Activated CD8-positive, alpha-beta memory T cell treated with anti-CD3 and anti-CD28 coated beads for 1 hour (primary cell): ENCODE data around the gene FPGS.
"Not testable (repeated sequence)": the region's sequence is repeated elsewhere in the genome, so short reads cannot be mapped to it uniquely, and the experiment has no call there.

Source experiments
- DNase-seq, 2 donors: peaks; one replicate each; pipeline ENCODE4 v3.0.0-alpha.2; 2020; ENCODE audit warnings: low read depth in 1 of 2; ENCODE audit errors: extremely low read depth in 1 of 2

Gene FPGS

DNA sequence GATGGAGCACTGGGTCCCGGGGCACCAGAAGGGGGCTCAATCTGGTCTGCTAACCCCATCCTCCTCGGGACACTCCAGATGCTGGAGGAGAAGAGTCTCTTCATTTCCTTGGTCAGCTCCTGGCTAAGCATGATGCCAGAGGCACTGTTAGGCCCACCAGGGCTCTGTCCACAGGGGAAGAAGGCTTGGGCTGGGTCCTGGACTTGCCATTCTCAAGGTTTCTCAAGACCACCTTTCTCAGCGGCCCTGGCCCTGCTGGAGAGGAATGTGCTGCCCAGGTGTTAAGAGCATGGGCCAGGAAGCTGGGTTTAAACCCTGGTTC lies 32.1 kb upstream of the FPGS start:
- DNase-seq = no peak

DNA sequence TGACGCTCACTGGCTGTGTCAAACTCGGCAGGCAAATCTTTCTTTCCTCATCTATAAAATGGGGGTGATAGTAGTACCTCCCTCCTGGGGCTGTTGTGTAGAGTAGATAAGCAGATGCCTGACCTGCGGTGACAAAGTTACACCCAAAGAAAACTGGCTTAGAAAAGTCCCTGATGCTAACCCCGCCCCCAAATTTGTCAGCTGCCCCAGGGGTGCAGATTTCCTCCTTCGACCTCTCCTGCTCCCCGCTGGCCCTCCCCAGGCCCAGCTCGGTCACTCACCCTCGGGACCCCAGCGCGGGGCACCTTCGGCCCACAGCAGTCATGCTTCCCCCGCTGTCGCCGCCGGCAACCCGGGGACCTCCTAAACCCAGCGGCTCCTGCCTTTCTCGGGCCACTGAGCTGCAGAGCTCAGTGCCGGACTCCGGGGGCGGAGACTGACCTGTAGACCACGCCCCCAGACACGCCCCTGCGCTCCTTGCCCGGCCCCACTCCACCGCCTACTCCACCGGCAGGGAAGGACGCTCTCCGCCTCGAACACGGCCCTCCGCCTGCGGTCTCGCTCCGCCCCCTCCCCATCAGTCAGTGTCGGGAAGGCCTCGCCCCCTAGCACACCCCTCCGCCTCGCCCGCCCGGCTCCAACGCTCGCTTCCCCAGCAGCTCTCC lies 31.6 kb upstream of the FPGS start:
- peak; percentile 80 to 90 for DNase-seq

DNA sequence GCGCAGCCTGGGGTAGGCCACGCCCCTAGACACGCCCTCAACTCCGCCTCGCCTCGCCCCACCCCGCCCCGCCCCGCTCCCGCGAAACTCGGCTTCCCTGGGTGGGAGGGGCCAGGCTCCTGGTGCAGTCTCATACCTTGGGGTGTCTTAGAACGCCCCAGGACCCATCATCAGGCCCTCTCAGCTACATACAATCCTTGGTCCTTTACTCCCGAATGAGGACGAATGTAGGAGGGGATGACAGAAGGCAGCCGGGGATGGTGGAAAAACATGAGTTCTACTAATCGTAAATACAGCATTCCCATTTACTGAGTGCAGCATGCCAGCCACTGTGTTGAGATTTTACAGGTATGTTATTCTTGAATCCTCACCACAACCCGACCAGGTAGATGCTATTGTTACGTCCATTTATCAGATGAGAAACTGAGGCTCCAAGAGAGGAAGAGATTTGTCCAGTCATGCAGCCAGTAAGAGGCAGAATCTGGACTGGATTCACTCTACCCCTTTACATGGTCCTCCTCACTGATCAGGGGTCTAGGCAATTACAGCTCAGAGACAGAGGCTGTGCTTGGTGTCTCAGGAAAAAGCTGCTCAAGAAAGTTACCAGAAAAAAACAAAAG lies 31.0 kb upstream of the FPGS start:
- no peak for DNase-seq

DNA sequence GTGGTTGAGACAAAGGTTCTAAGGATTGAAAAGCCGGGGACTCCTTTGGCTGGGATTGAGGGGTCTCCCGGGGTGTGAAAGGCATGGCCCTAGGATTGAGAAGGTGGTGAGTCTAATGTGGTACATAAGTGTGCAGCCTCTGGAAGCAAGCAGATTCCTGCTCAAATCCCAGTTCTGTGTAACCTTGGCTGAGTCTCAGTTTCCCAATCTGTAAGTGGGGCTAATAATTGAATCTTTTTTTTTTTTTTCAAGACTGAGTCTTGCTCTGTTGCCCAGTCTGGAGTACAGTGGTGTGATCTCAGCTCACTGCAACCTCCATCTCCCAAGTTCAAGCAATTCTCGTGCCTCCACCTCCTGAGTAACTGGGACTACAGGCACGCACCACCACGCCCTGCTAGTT lies 30.1 kb upstream of the FPGS start:
- no peak for DNase-seq

DNA sequence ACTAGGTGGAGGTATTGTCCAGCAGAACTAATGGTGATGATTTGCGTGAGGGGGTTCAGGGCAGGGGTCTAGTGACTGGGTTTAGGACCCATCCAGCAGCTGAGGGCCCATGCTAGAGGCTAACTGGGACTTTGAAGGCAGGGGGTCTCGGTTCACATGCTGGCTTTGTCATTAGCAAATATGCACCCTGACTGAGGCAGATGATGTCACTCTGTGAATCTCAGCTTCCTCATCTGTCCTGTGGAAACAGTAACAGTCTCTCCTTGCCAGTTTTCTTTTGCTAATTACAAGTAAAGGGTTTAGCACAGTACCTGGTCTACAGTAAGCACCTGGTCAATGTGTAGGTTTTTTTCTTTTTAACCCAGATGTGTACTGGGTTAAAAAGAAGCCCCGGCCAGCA lies 29.4 kb upstream of the FPGS start:
- no peak for DNase-seq

DNA sequence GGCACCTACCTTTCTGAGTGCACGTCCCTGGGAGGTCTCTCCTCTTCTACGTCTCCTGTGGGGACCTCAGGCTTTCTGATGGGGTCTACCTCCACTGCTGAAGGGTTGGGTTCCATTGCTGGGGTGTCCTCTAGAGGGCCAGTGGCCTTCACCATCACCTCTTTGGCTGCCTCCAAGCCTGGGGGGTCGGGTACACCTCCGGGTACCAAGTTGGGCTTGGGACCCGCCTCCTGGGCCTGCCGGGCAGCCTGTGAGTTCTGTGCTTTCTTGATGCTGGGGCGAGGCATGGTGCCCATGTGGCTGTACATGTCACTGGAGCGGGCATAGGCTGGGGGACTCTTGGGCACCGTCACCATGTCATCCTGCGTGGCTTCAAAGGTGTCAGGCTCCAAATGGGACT lies 28.7 kb upstream of the FPGS start:
- no peak for DNase-seq

DNA sequence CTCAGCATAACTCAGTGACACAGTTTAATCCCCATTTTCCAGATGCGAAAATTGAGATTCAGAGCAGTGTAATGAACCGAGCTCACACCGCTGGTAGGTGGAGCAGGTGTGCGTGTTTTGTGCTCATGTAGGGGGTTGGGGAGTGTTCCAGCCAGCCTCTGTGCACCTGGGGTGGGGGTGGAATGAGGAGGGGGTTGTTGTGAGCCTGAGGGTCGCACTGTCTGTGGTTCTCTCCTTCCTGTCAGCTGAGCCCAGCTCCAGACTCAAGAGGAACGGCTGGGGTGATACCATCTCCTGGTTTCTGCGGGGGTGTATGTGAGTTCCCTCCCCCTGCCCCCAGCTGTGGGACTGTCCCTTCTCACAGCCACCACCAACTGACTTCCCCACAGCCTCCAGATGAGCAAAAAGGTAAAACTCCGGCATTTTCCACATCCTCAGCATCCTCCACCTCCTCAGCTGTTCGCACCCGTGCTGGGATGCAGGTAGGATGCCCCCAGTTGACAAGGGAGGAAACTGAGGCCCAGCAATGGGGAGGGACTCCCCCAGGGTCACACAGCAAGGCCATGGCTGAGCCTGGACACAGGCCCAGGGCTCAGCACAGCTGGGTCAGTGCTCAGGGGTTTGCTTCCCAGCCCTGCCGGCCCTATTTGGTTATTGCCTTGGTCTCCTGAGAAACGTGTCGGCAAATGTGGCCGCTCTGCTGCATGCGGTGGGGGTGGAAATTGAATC lies 26.3 kb upstream of the FPGS start:
- peak; percentile 42 to 56 for DNase-seq

DNA sequence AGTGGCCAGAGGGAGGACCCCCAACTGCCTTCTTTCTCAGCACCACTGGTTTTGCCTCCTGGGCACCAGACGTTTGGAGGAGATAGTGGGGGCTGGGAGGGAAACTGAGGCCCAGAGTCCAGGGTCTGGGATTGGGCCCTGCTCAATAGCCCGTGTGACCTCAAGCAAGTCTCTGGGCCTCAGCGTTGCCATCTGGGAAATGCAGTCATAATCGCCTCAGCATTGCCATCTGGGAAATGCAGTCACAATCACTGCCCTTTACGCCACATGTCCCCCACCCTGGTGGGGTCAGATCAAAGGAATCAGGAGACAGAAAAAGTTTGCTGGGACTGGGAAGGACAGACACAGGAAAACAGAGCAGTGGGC lies 25.8 kb upstream of the FPGS start:
- no peak for DNase-seq

DNA sequence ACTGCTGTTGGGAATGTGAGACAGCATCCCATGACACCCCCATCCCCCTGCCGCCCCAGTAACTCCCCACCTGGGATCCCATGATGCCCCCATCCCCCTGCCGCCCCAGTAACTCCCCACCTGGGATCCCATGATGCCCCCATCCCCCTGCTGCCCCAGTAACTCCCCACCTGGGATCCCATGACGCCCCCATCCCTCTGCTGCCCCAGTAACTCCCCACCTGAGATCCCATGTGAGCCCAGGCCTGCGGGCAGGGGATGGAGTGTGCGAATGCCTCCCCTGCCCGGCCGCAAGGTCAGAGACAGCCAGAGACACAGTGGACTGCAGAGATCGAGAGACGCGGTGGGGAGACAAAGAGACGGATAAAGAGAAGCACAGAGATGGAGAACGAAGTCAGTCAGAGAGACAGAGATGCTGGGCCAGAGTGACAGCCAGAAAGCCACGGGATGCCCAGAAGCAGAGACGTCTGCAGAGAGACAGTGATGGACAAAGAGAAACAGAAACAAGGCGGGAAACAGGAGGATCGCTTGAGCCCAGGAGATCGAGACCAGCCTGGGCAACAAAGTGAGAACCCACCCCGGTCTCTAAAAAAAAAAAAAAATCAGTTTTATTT lies 25.2 kb upstream of the FPGS start:
- DNase-seq = no peak

DNA sequence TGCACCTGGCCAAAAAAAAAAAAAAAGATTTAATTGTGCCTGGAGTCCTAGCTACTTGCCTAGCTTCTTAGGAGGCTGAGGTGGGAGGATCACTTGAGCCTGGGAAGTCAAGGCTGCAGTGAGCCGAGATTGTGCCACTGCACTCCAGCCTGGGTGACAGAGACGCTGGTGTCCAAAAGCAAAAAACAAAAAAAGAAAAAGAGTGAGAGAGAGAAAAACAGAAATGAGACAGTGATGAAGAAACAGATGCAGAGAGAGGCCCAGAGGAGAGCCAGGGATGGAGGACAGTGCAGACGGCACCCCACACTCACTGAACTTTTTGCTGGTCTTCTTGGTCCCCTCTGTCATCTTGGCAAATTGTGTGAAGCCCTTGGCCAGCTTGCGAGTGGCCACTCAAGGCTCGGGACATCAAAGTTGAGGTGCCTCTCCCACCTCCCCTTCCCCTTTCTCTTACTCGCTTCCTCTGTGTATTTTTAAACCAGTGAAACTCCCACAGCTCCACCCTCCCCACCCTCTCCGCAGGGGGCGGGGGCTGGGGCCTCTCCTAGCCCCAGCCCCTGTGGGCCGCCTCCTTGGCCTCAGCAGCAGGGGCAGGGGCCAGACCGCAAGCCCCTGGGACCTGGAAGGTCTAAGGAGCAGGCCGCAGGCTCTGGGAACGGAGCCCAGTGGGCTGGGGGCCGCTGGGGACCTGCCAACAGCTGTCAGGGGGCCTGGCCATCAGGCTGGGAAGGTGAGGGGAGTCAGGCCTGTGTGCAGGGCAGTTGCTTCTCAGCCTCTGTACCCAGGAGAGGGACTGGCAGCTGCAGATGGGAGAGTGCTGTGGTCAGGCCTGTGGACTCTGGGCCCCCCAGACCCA lies 24.2 kb upstream of the FPGS start, which contains the start of gene SH2D3C:
Gene SH2D3C (minus strand): TSS at position 387 of the 856 bp plus-strand sequence. CDS start 39 bp downstream, at position 348.
- DNase-seq = peak in 1 of 2 donors; percentile 24

DNA sequence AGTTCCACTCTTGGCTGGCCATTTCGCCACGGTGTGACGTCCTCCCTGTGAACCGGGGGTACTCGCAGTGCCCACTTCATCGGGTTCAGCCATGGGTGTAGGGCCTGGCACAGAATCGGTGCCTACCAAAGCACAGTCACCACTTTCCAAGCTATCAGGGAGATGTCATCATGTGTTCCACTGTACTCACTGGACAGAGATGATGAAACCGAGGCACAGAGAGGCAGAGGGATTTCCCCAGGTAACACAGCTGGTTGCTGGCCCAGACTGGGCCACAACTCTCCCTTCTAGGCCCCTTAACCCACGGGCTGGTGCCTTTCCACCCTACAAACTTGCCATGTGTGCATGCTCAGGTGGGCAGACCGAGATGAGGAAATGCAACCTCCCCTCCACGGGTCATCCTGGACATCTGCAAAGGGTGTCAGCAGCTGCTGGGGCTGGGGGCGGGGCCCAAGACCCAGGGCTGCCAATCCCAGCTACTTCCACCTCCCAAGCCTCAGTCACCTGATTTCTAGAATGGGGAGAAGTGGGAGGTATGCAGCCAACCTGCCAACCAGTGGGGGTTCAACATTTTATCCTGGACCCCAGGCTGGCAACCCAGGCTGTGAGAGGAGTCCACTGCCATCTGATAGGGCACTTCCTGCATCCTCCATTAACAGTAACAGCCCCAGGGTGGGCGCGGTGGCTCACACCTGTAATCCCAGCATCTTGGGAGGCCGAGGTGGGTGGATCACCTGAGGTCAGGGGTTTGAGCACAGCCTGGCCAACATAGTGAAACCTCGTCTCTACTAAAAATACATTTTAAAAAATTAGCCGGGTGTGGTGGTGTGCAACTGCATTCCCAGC lies 23.3 kb upstream of the FPGS start:
- DNase-seq = peak in 1 of 2 donors; percentile 32

DNA sequence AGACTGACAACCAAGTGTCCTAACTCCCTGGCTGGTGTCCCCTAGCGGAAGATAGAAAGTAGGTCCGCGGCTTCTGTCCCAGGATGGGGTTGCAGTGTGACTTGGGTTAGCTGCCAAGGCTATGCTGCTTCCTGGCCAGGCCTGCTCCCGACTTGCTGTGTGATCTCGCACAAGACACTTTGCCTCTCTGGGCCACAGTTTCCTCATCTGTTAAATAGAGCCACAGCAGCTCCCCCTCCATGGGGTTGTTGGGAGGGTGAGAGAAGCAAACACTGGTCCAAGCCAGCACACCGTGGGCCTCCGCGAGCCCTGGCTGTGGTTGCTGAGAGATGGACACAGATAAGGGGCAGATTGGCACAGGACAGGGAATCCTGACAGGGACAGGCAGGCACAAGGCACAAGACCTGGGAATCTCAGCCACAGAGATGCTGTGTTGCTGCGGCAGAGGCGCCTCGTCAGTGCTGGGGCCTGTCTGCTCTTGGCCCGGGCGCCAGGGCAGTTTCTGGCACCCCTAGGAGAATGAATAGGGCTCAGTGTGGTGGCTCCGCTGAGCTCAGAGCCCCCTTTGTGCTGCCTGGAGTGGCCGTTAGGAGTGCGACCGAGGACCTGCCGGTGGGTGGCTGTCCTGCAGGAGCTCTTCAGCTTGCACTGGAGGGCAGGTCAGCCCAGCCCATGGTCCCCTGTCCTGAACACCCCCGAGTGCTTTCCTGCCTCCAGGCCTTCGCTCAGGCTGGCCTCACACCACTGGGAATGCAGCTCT lies 22.4 kb upstream of the FPGS start:
- DNase-seq = no peak

DNA sequence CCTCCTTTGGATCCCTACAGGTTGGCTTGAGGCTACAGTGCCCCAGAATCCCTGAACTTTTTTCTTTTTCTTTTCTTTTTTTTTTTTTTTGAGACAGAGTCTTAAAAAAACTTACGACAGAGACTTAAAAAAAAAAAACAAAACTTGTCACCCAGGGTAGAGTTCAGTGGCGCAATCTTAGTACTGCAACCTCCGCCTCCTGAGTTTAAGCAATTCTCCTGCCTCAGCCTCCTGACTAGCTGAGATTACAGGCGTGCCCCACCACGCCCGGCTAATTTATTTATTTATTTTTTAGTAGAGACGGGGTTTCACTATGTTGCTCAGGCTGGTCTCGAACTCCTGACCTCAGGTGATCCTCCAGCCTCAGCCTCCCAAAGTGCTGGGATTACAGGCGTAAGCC lies 21.8 kb upstream of the FPGS start:
- DNase-seq = not testable (repeated sequence)

DNA sequence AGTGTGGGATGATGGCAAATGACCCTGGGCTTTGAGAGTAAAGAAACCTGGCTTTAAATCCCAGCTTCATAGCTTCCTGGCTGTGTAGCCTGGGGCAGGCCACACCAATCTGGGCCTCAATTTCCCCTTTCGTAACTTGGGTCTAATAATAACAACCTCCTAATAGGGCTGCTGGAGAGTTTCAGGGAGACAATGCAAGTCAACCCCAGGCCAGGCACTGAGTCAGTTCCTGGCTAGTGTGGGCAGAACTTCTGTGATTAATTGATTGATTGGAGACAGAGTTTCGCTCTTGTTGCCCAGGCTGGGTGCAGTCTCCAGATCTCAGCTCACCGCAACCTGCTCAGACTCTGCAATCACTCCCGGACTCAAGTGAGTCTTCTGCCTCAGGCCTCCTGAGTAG lies 20.9 kb upstream of the FPGS start:
- no peak for DNase-seq

DNA sequence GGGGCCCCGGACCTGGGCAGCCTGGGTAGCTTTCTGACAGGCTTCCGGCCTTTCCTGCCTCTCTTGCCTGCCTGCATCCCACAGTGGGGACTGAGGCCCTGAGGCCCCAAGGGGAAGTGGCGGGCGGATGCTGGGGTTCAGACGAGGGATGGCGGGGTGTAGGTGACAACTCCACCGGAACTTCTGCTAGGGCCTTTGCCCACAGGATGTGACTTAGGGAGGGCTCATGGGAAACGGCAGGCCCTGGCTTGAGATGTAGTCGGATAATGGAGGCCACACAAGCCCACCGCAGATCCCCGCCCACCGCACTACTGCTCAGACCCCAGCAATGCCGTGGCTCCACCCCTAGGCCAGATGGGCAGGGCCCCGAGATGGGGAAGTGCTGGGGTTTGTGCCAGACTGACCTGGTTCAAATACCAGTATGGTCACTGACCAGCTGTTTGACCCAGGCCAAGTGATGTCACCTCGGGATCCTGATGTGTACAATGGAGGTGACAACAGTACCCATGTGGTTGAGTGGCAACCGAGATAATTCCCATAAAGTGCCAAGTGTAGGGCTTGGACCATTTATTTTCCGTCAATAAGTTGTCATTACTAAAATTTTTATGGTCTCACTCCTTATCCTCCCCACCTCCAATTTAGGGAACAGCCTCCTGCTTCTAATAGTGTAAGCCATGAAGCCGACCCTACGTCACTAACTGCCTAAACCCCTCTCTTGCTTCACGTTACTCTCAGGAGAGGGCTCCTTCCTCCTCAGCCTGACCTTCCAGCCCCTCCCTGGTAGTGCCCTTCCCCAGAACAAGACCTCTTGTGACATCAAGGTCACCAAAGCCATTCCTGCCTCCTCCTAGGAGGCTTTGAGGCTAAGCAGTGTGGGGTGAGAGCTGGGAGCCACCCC lies 19.3 kb upstream of the FPGS start:
- peak; percentile 39 to 48 for DNase-seq

DNA sequence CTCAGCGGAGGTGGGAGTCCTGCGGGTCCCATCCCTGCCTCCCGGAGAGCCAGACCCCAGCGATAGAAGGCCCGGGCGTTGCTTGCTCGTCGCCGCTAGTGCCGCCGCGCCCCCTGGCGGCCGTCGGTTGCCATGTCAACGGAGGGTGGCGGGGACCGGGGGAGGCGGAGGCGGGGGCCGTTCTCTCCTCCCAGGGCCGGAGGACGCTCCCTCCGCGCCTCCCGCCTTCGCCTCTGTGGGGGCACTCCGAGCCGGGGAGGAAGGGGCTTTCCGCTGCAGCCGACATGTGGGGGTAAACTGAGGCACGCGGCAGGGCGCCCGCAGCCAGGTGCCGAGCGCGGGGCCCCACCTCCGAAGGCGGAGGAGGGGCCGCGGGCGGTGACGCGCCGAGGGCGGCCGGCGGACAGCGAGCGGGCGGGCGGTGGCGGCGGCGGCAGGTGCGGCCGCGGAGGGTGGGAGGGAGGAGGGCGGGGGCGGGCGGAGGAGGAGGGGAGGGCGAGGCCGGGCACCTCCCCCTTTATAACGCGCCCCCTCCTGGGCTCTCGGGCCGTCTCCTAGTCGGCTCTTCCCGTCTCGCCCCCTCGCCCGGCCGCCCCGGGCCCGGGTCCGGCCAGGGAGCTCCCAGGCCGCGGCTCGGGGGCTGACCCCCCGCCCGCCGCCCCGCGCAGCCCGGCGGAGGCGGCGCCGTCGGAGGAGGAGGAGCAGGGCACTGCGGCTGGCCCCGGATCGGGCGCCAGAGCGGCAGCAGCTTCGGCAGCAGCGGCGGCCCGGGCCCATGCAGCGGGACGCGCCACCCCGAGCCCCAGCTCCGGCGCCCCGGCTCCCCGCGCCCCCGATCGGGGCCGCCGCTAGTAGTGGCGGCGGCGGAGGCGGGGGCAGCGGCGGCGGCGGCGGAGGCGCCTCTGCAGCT lies 17.4 kb upstream of the FPGS start:
- peak; percentile 79 to 89 for DNase-seq
